Muscle of leg (tissue), 11 donors: ENCODE data around the gene OR52B6. TPM values are rescaled to one million over a fixed set of nuclear protein-coding genes. Genes with fewer than 3 reads are reported as not detected.
"Not testable (repeated sequence)": the region's sequence is repeated elsewhere in the genome, so short reads cannot be mapped to it uniquely, and the experiment has no call there.

ENCODE experiments used
- DNase-seq: peaks from one replicate; pipeline ENCODE4 v3.0.0; 2013
- H3K27ac ChIP-seq: one replicate; pipeline ENCODE4 v1.5.1; 2013; ENCODE audit warnings: mild to moderate bottlenecking, low read length, control low read depth
- H3K27me3 ChIP-seq: one replicate; pipeline ENCODE4 v1.6.1; 2013; ENCODE audit warnings: low read length; ENCODE audit not compliant: control insufficient read depth, insufficient read depth
- H3K36me3 ChIP-seq: one replicate; pipeline ENCODE4 v1.6.1; 2013; ENCODE audit warnings: low read length; ENCODE audit not compliant: control insufficient read depth, insufficient read depth
- H3K4me1 ChIP-seq: one replicate; pipeline ENCODE4 v1.6.1; 2013; ENCODE audit warnings: low read length; ENCODE audit not compliant: control insufficient read depth, insufficient read depth
- H3K4me3 ChIP-seq: one replicate; pipeline ENCODE4 v1.5.1; 2013; ENCODE audit warnings: low read length, control low read depth
- H3K9me3 ChIP-seq: replicated peaks from 2 replicates; pipeline ENCODE4 v1.6.1; 2013; ENCODE audit warnings: low read depth, low read length; ENCODE audit not compliant: control insufficient read depth
- WGBS: methylation state at CpG from one replicate; pipeline ENCODE4 v1.1.5; 2013; ENCODE audit warnings: missing lambda C conversion rate; ENCODE audit not compliant: insufficient coverage; 5-methylcytosine and 5-hydroxymethylcytosine counted together
- polyA plus RNA-seq, 8 donors: library from polyadenylated mRNA; unstranded; fragments of 120-200 nt; gene quantifications; one replicate each; pipeline versions ENCODE4 v1.2.1 to v1.2.3, GENCODE V29; 2013; ENCODE audit warnings: inconsistent platforms in 1 of 8, low replicate concordance in 1 of 8; ENCODE audit not compliant: insufficient read length in 8 of 8, insufficient read depth in 1 of 8
- total RNA-seq: library from RNA; stranded (reverse); fragments of 120-200 nt; gene quantifications from one replicate; pipeline ENCODE4 v1.2.4, GENCODE V29; 2013

The OR52B6 gene
- total and polyA plus RNA-seq, 9 donors: not detected

- no CpG with 5 or more reads among the region's 5 CpGs for WGBS
- peaks cover 7% of the 10 kb centered on the region for H3K4me1 ChIP-seq
- no peaks in the 10 kb centered on the region for H3K9me3 ChIP-seq
- no peak overlapping the region for H3K27ac ChIP-seq
- H3K4me3 ChIP-seq: no peak overlapping the region
- H3K36me3 ChIP-seq: no peaks in the 10 kb centered on the region
- no peaks in the 10 kb centered on the region for H3K27me3 ChIP-seq
- DNase-seq: no peak
Observed at GRCh38 chr11:5592615-5593014, 11.9 kb downstream of the OR52B6 start.

- H3K4me3 ChIP-seq: no peak overlapping the region
- H3K4me1 ChIP-seq: peaks cover 7% of the 10 kb centered on the region
- H3K27ac ChIP-seq: no peak overlapping the region
- DNase-seq: no peak
- H3K27me3 ChIP-seq: no peaks in the 10 kb centered on the region
- no peaks in the 10 kb centered on the region for H3K36me3 ChIP-seq
- H3K9me3 ChIP-seq: no peaks in the 10 kb centered on the region
- no CpG with 5 or more reads among the region's 1 CpG for WGBS
Observed at GRCh38 chr11:5593146-5593545, 12.5 kb downstream of the OR52B6 start.

GRCh38 chr11:5596607-5597201, 16.0 kb downstream of the OR52B6 start, which contains the start of gene TRIM6:
Gene TRIM6 (plus strand): TSS chr11:5596637. CDS start chr11:5596898, 261 bp downstream.
- WGBS: 12% methylated on average over 12 of the region's 20 CpGs
- Histone ChIP-seq H3K27me3 (no peaks in the 10 kb centered on the region), H3K27ac (peak within 1 kb of the TSS; percentile 59), H3K4me3 (peak within 1 kb of the TSS; percentile 42), H3K36me3 (no peaks in the 10 kb centered on the region), H3K9me3 (no peaks in the 10 kb centered on the region), H3K4me1 (peaks cover 7% of the 10 kb centered on the region)
- peak; percentile 75 for DNase-seq

GRCh38 chr11:5597953-5598352, 17.3 kb downstream of the OR52B6 start:
- Histone ChIP-seq H3K36me3 (no peaks in the 10 kb centered on the region), H3K4me3 (no peak overlapping the region), H3K27me3 (no peaks in the 10 kb centered on the region), H3K4me1 (peaks cover 7% of the 10 kb centered on the region), H3K27ac (no peak overlapping the region), H3K9me3 (no peaks in the 10 kb centered on the region)
- no peak for DNase-seq
- 17% methylated on average over 1 of the region's 3 CpGs for WGBS

- DNase-seq: peak; percentile 82
- no peak overlapping the region for H3K27ac ChIP-seq
- H3K9me3 ChIP-seq: no peaks in the 10 kb centered on the region
- WGBS: 31% methylated on average over 5 of the region's 9 CpGs
- peaks cover 7% of the 10 kb centered on the region for H3K4me1 ChIP-seq
- H3K27me3 ChIP-seq: no peaks in the 10 kb centered on the region
- no peaks in the 10 kb centered on the region for H3K36me3 ChIP-seq
- H3K4me3 ChIP-seq: no peak overlapping the region
Observed at GRCh38 chr11:5600374-5600851, 19.7 kb downstream of the OR52B6 start.

GRCh38 chr11:5602791-5603190, 22.1 kb downstream of the OR52B6 start:
- not testable (repeated sequence) for H3K27ac ChIP-seq, H3K27me3 ChIP-seq, H3K4me3 ChIP-seq, H3K4me1 ChIP-seq, H3K9me3 ChIP-seq, H3K36me3 ChIP-seq, DNase-seq
- no CpG with 5 or more reads among the region's 4 CpGs for WGBS

GRCh38 chr11:5603326-5603725, 22.6 kb downstream of the OR52B6 start:
- no peak for DNase-seq
- 96% methylated on average over 5 of the region's 8 CpGs for WGBS
- H3K4me3 ChIP-seq: no peak overlapping the region
- no peak overlapping the region for H3K27ac ChIP-seq
- H3K4me1 ChIP-seq: no peaks in the 10 kb centered on the region
- no peaks in the 10 kb centered on the region for H3K36me3 ChIP-seq
- H3K9me3 ChIP-seq: no peaks in the 10 kb centered on the region
- no peaks in the 10 kb centered on the region for H3K27me3 ChIP-seq

GRCh38 chr11:5604896-5605295, 24.2 kb downstream of the OR52B6 start:
- Histone ChIP-seq H3K9me3 (no peaks in the 10 kb centered on the region), H3K27ac (no peak overlapping the region), H3K4me1 (no peaks in the 10 kb centered on the region), H3K36me3 (no peaks in the 10 kb centered on the region), H3K4me3 (no peak overlapping the region), H3K27me3 (no peaks in the 10 kb centered on the region)
- no peak for DNase-seq
- WGBS: 90% methylated on average over 1 of the region's 4 CpGs

GRCh38 chr11:5605849-5606248, 25.2 kb downstream of the OR52B6 start:
- Histone ChIP-seq H3K9me3 (no peaks in the 10 kb centered on the region), H3K36me3 (no peaks in the 10 kb centered on the region), H3K4me3 (no peak overlapping the region), H3K4me1 (no peaks in the 10 kb centered on the region), H3K27ac (no peak overlapping the region), H3K27me3 (no peaks in the 10 kb centered on the region)
- no peak for DNase-seq
- whole genome bisulfite sequencing: 100% methylated on average over 1 of the region's 5 CpGs

GRCh38 chr11:5608808-5609207, 28.1 kb downstream of the OR52B6 start:
- no peaks in the 10 kb centered on the region for H3K4me1 ChIP-seq
- no peaks in the 10 kb centered on the region for H3K9me3 ChIP-seq
- H3K4me3 ChIP-seq: no peak overlapping the region
- no peaks in the 10 kb centered on the region for H3K27me3 ChIP-seq
- H3K27ac ChIP-seq: no peak overlapping the region
- no peaks in the 10 kb centered on the region for H3K36me3 ChIP-seq
- no peak for DNase-seq
- WGBS: 66% methylated on average over 5 of the region's 6 CpGs

GRCh38 chr11:5610446-5610845, 29.8 kb downstream of the OR52B6 start:
- WGBS: 63% methylated on average over 3 of the region's 5 CpGs
- H3K4me1 ChIP-seq: no peaks in the 10 kb centered on the region
- no peaks in the 10 kb centered on the region for H3K36me3 ChIP-seq
- H3K27ac ChIP-seq: no peak overlapping the region
- DNase-seq: no peak
- H3K27me3 ChIP-seq: no peaks in the 10 kb centered on the region
- no peak overlapping the region for H3K4me3 ChIP-seq
- no peaks in the 10 kb centered on the region for H3K9me3 ChIP-seq
